A549 treated with Hydrocortisone at 1 μM for 4 hours (cell line): ENCODE results near the gene C11orf91. TPM values are rescaled to one million over a fixed set of nuclear protein-coding genes. Genes with fewer than 3 reads are reported as not detected.

Experiments
- total RNA-seq: library from RNA; stranded (reverse); fragments of 200-300 nt; extraction: Qiagen RNA extraction; gene quantifications from 5 replicates; pipeline ENCODE4 v1.2.3, GENCODE V29; 2022

Gene C11orf91, protein sequence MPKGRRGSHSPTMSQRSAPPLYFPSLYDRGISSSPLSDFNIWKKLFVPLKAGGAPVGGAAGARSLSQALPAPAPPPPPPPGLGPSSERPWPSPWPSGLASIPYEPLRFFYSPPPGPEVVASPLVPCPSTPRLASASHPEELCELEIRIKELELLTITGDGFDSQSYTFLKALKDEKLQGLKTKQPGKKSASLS
- 0.85 to 2.1 TPM (median 2.0 TPM) in 5 replicates for total RNA-seq

DNA sequence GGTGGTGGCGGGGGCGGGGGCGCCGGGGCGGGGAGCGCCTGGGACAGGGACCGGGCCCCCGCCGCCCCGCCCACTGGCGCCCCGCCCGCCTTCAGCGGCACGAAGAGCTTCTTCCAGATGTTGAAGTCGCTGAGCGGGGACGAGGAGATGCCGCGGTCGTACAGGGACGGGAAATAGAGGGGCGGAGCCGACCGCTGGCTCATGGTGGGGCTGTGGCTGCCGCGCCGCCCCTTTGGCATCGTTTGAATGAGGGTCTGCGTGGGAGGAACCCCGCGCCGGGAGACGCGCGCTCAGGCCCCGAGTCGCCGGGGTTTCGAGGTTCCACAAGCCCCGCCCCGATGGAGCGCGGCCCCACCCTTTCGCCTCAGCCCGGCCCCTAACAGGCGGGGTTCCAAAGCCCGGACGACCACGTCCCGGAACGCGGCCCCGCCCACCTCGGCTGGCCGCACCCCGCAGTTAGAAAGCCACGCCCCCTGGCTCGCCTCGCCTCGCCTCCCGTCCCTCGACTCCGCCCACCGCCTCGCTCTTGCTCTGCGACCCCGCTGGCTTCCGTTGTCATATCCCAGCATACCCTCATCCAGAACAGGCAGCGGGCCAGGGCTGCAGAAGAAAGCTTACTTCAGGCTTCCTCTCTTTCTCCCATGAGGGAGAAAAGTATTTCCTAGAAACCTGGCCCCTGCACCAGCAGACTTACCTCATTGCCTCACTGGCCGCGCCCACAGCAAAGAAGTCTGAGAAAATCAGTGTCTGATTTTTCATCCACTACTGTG lies at the start of gene C11orf91:
Gene C11orf91 (minus strand): TSS at position 325 of the 770 bp plus-strand sequence. CDS start 86 bp downstream, at position 239.

DNA sequence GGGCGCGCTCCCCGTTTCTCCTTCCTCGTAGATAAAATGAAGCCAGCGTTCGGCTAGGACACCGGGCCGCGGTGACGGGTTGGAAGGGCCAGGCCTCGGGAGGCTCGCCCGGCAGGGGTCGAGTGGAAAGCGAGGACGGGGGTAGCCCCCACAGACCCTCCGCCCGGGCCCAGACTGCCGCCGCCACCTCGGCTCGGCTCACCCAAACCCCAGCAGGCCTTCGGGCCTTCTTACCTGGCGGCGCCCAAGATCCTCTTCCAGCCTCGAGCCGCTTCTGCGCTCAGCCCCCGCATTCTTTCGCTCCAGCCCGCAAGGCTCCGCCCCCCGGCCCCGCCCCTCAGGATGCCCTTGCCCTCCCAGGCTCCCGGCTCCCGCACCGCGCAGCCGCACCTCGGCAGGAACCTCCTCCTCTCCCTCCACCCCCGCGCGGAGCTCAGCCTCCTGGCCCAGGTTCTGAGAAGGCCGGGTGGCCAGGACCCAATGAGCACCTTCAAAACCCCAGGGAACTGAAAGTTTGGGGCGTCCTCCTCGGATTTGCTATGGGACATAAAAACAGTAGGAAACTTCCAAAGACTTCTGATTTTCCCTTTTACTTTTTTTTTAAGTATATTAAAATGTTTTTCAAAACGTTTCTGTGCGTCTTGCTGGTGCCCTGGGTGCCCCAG lies 35.7 kb upstream of the C11orf91 start, which contains the start of gene CD59:
Gene CD59 (minus strand): TSS at position 276 of the 665 bp plus-strand sequence. CDS start 13,978 bp downstream, outside the sequence.

Other genes with a start within 250 kb of the C11orf91 start
- 784 to 1,034 TPM (median 972 TPM) in 5 replicates for gene CD59, start 35.6 kb upstream of the C11orf91 start, total RNA-seq
- gene FBXO3, start 73.7 kb upstream of the C11orf91 start, total RNA-seq, result 19.9 to 34.5 TPM (median 27.4 TPM) in 5 replicates
- 0.37 to 1.0 TPM (median 0.69 TPM) in 5 replicates for gene LMO2, start 191.2 kb upstream of the C11orf91 start, total RNA-seq